Astrocyte (in vitro differentiated cells and primary cell): ENCODE data around the gene HMCN2. TPM values are rescaled to one million over a fixed set of nuclear protein-coding genes. Genes with fewer than 3 reads are reported as not detected.

Source experiments
- DNase-seq: peaks from one replicate; pipeline ENCODE4 v3.0.0-alpha.2; 2010; ENCODE audit warnings: low read depth
- FAIRE-seq: peaks from 2 replicates; lab custom pipeline; 2011; peaks lifted over from hg19 to GRCh38; lab: Jason Lieb, UNC
- H2AFZ ChIP-seq: 2 replicates; pipeline ENCODE4 v1.6.0; 2012; ENCODE audit warnings: low read depth, low read length, inconsistent platforms
- H3K27ac ChIP-seq: 2 replicates; pipeline ENCODE4 v1.5.1; 2011; ENCODE audit warnings: low read depth, low read length, inconsistent platforms
- H3K27me3 ChIP-seq: 2 replicates; pipeline ENCODE4 v1.6.0; 2011; ENCODE audit warnings: low read length, inconsistent platforms; ENCODE audit not compliant: insufficient read depth
- H3K36me3 ChIP-seq: 2 replicates; pipeline ENCODE4 v1.5.1; 2011; ENCODE audit warnings: low read length, inconsistent platforms; ENCODE audit not compliant: insufficient read depth
- H3K4me1 ChIP-seq: 2 replicates; pipeline ENCODE4 v1.5.1; 2011; ENCODE audit warnings: low read length, inconsistent platforms; ENCODE audit not compliant: insufficient read depth
- H3K4me2 ChIP-seq: 2 replicates; pipeline ENCODE4 v1.6.0; 2012; ENCODE audit warnings: low read length, inconsistent platforms
- H3K4me3 ChIP-seq: 2 replicates; pipeline ENCODE4 v1.5.1; 2011; ENCODE audit warnings: low read depth, mild to moderate bottlenecking, low read length, inconsistent platforms; ENCODE audit not compliant: insufficient read depth
- H3K79me2 ChIP-seq: 2 replicates; pipeline ENCODE4 v1.6.0; 2012; ENCODE audit warnings: mild to moderate bottlenecking, low read length, inconsistent platforms; ENCODE audit not compliant: insufficient read depth
- H3K9ac ChIP-seq: 2 replicates; pipeline ENCODE4 v1.6.0; 2012; ENCODE audit warnings: mild to moderate bottlenecking, low read length, inconsistent platforms
- H3K9me3 ChIP-seq: 2 replicates; pipeline ENCODE4 v1.5.1; 2012; ENCODE audit warnings: low read depth, mild to moderate bottlenecking, low read length, inconsistent platforms; ENCODE audit not compliant: insufficient read depth
- H4K20me1 ChIP-seq: 2 replicates; pipeline ENCODE4 v1.6.0; 2012; ENCODE audit warnings: low read length, inconsistent platforms; ENCODE audit not compliant: insufficient read depth
- H3K27ac Mint-ChIP-seq: one replicate; pipeline ENCODE4 v1.8.0; 2021; ENCODE audit warnings: mild to moderate bottlenecking, mixed read lengths; ENCODE audit not compliant: unreplicated experiment
- H3K27me3 Mint-ChIP-seq: one replicate; pipeline ENCODE4 v1.8.0; 2021; ENCODE audit warnings: low read depth, mixed read lengths; ENCODE audit not compliant: unreplicated experiment
- H3K36me3 Mint-ChIP-seq: one replicate; pipeline ENCODE4 v1.8.0; 2021; ENCODE audit warnings: low read depth, mixed read lengths; ENCODE audit not compliant: unreplicated experiment
- H3K4me1 Mint-ChIP-seq: one replicate; pipeline ENCODE4 v1.8.0; 2021; ENCODE audit warnings: low read depth, mixed read lengths; ENCODE audit not compliant: unreplicated experiment
- H3K4me3 Mint-ChIP-seq: one replicate; pipeline ENCODE4 v1.8.0; 2021; ENCODE audit warnings: mild to moderate bottlenecking, moderate library complexity, mixed read lengths; ENCODE audit not compliant: unreplicated experiment
- H3K9me3 Mint-ChIP-seq: one replicate; pipeline ENCODE4 v1.8.0; 2021; ENCODE audit warnings: mild to moderate bottlenecking, mixed read lengths; ENCODE audit not compliant: unreplicated experiment
- CTCF ChIP-seq: IDR thresholded peaks from 2 replicates; pipeline ENCODE4 v1.5.1; 2011; ENCODE audit warnings: low read depth, mild to moderate bottlenecking, inconsistent platforms, low read length, moderate library complexity; ENCODE audit not compliant: insufficient read depth
- EZH2 ChIP-seq: IDR thresholded peaks from 2 replicates; pipeline ENCODE4 v1.6.1; 2012; ENCODE audit warnings: mild to moderate bottlenecking, low read length, inconsistent platforms; ENCODE audit not compliant: insufficient read depth
- total RNA-seq: library from RNA; stranded (reverse); gene quantifications from 2 replicates; pipeline ENCODE4 v1.2.1, GENCODE V29; 2021

The HMCN2 gene
- total RNA-seq, 1 donor from 2014 or later: 1.6 TPM

- H3K9me3 ChIP-seq: no peaks in the 10 kb centered on the region
- no peak overlapping the region for H3K4me3 ChIP-seq
- no peaks in the 10 kb centered on the region for H4K20me1 ChIP-seq
- Mint-ChIP-seq H3K36me3 (peaks cover 5% of the 10 kb centered on the region), H3K27me3 (peaks cover 70% of the 10 kb centered on the region), H3K27ac (no peak overlapping the region), H3K9me3 (peaks cover 3% of the 10 kb centered on the region), H3K4me3 (no peak overlapping the region), H3K4me1 (peaks cover 6% of the 10 kb centered on the region)
- FAIRE-seq: no peak
- no peak overlapping the region for H3K4me2 ChIP-seq
- no peak overlapping the region for H2AFZ ChIP-seq
- peaks cover 38% of the 10 kb centered on the region for H3K27me3 ChIP-seq
- DNase-seq: no peak
- no peaks in the 10 kb centered on the region for H3K79me2 ChIP-seq
- H3K27ac ChIP-seq: no peak overlapping the region
- H3K9ac ChIP-seq: no peak overlapping the region
- no peaks in the 10 kb centered on the region for H3K4me1 ChIP-seq
- H3K36me3 ChIP-seq: no peaks in the 10 kb centered on the region
- no peak for TF ChIP-seq EZH2
- TF ChIP-seq CTCF: no peak
Measured at GRCh38 chr9:130287736-130288135, 22.2 kb downstream of the HMCN2 start.

- H3K4me2 ChIP-seq: no peak overlapping the region
- no peaks in the 10 kb centered on the region for H3K36me3 ChIP-seq
- no peak overlapping the region for H3K4me3 Mint-ChIP-seq
- H3K27me3 Mint-ChIP-seq: peaks cover 76% of the 10 kb centered on the region
- H3K27ac ChIP-seq: no peak overlapping the region
- no peaks in the 10 kb centered on the region for H3K79me2 ChIP-seq
- no peak overlapping the region for H2AFZ ChIP-seq
- H3K9me3 ChIP-seq: no peaks in the 10 kb centered on the region
- no peak overlapping the region for H3K27ac Mint-ChIP-seq
- TF ChIP-seq EZH2 (no peak), CTCF (no peak)
- H3K36me3 Mint-ChIP-seq: peaks cover 5% of the 10 kb centered on the region
- H3K4me3 ChIP-seq: no peak overlapping the region
- no peaks in the 10 kb centered on the region for H4K20me1 ChIP-seq
- FAIRE-seq (no peak), DNase-seq (no peak)
- peaks cover 39% of the 10 kb centered on the region for H3K27me3 ChIP-seq
- no peak overlapping the region for H3K9ac ChIP-seq
- H3K4me1 ChIP-seq: no peaks in the 10 kb centered on the region
- H3K4me1 Mint-ChIP-seq: peaks cover 6% of the 10 kb centered on the region
- H3K9me3 Mint-ChIP-seq: peaks cover 3% of the 10 kb centered on the region
Measured at GRCh38 chr9:130288393-130288792, 22.8 kb downstream of the HMCN2 start.

GRCh38 chr9:130288926-130289690 lies 23.5 kb downstream of the HMCN2 start:
- Histone ChIP-seq H3K4me2 (no peak overlapping the region), H3K4me1 (no peaks in the 10 kb centered on the region), H2AFZ (no peak overlapping the region), H3K27me3 (peaks cover 32% of the 10 kb centered on the region), H3K9me3 (no peaks in the 10 kb centered on the region), H3K27ac (no peak overlapping the region), H3K9ac (no peak overlapping the region), H3K79me2 (no peaks in the 10 kb centered on the region), H3K4me3 (no peak overlapping the region), H4K20me1 (no peaks in the 10 kb centered on the region), H3K36me3 (no peaks in the 10 kb centered on the region)
- no peak for FAIRE-seq
- no peak for DNase-seq
- no peak overlapping the region for H3K27ac Mint-ChIP-seq
- peaks cover 6% of the 10 kb centered on the region for H3K4me1 Mint-ChIP-seq
- TF ChIP-seq EZH2: no peak
- no peak for TF ChIP-seq CTCF
- H3K27me3 Mint-ChIP-seq: peaks cover 76% of the 10 kb centered on the region
- peaks cover 3% of the 10 kb centered on the region for H3K9me3 Mint-ChIP-seq
- H3K4me3 Mint-ChIP-seq: no peak overlapping the region
- peaks cover 5% of the 10 kb centered on the region for H3K36me3 Mint-ChIP-seq
